C4-2B (cell line): ENCODE data around the gene OR2AJ1.

ENCODE experiments used
- ZFX ChIP-seq: fragments of 450-650 bp; IDR thresholded peaks from 2 replicates; pipeline ENCODE4 v1.6.1; 2017
- TF ChIP-seq, protein P1 (sequence below): fragments of 450-650 bp; conservative IDR thresholded peaks from 2 replicates; pipeline ENCODE4 v1.5.1; 2017; ENCODE audit warnings: mild to moderate bottlenecking

DNA sequence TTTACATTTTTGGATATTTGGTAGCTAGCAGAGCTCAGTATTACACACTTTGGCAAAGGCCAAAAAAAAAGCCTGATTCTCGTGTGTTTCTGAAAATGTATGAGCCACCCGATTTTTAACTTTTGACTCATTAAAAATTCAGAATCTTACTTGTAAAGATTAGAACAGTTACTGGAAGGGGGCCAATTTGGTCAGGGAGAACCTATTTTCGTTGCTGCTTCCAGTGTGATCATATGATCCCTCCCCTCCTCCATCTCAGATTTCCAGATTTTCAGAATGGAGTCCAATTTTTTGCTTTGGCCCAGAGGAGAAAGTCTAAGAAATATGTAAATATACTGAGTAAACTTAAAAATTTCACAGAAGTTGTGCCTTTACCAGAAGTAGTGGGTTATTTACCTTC lies 37.1 kb downstream of the OR2AJ1 start:
- TF ChIP-seq, protein P1, sequence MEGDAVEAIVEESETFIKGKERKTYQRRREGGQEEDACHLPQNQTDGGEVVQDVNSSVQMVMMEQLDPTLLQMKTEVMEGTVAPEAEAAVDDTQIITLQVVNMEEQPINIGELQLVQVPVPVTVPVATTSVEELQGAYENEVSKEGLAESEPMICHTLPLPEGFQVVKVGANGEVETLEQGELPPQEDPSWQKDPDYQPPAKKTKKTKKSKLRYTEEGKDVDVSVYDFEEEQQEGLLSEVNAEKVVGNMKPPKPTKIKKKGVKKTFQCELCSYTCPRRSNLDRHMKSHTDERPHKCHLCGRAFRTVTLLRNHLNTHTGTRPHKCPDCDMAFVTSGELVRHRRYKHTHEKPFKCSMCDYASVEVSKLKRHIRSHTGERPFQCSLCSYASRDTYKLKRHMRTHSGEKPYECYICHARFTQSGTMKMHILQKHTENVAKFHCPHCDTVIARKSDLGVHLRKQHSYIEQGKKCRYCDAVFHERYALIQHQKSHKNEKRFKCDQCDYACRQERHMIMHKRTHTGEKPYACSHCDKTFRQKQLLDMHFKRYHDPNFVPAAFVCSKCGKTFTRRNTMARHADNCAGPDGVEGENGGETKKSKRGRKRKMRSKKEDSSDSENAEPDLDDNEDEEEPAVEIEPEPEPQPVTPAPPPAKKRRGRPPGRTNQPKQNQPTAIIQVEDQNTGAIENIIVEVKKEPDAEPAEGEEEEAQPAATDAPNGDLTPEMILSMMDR, result no peak
- no peak for TF ChIP-seq ZFX
